A673 (cell line): ENCODE data around the gene LRIG3.

ENCODE experiments used
- EZH2 ChIP-seq: fragments of 200-600 bp; sonication (generic); IDR thresholded peaks from 2 replicates; pipeline ENCODE4 v1.6.1; 2017; ENCODE audit warnings: borderline replicate concordance, low read depth, mild to moderate bottlenecking, mixed read lengths, antibody characterized with exemption, low read length; ENCODE audit not compliant: poor library complexity, severe bottlenecking
- TF ChIP-seq, protein P1 (sequence below): fragments of 300-800, 200-600 bp; sonication (generic); conservative IDR thresholded peaks from 2 replicates; pipeline ENCODE4 v1.5.1; 2017; ENCODE audit warnings: low read depth, mild to moderate bottlenecking, antibody characterized with exemption, low read length, moderate library complexity, mixed read lengths

DNA sequence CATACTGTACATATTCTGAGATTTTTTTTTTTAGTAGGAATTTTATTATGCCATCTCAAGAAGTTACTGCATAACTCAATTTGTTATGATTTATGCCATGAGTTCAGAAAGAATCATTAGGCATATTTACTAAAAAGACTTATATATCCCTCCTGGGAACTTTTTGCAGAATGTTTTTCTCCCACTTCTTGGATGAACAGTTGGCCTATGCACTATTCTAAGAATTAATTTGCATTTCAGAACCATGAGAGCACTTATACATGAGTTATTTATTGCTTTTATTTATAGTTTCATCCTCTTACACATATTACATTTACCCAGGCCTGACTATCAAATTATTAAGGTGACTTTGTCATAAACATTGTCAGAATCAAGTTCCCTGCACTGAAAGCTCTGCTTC is 6.3 kb upstream of the LRIG3 start:
- TF ChIP-seq, protein P1, sequence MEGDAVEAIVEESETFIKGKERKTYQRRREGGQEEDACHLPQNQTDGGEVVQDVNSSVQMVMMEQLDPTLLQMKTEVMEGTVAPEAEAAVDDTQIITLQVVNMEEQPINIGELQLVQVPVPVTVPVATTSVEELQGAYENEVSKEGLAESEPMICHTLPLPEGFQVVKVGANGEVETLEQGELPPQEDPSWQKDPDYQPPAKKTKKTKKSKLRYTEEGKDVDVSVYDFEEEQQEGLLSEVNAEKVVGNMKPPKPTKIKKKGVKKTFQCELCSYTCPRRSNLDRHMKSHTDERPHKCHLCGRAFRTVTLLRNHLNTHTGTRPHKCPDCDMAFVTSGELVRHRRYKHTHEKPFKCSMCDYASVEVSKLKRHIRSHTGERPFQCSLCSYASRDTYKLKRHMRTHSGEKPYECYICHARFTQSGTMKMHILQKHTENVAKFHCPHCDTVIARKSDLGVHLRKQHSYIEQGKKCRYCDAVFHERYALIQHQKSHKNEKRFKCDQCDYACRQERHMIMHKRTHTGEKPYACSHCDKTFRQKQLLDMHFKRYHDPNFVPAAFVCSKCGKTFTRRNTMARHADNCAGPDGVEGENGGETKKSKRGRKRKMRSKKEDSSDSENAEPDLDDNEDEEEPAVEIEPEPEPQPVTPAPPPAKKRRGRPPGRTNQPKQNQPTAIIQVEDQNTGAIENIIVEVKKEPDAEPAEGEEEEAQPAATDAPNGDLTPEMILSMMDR: no peak
- TF ChIP-seq EZH2: no peak
